ENCODE data around the gene ACAD11.
A peak's percentile ranks its signal among the peaks of the same experiment; 100 is the strongest.
"Not testable (repeated sequence)": the region's sequence is repeated elsewhere in the genome, so short reads cannot be mapped to it uniquely, and the experiment has no call there.

ACAD11 gene

GRCh38 chr3:132652640-132653270, 6.9 kb downstream of the ACAD11 start:
- H3K4me3 ChIP-seq (ENCODE audit: low read depth, low read length): no peak overlapping the region
- no peak for DNase-seq (ENCODE audit: low read depth)
- TF ChIP-seq CTCF (IDR thresholded peaks at IDR 0.05; ENCODE audit: control insufficient read depth, extremely low read depth, insufficient read depth): no peak

GRCh38 chr3:132650153-132650552, 9.5 kb downstream of the ACAD11 start:
- no peak for DNase-seq (ENCODE audit: low read depth)
- TF ChIP-seq CTCF (IDR thresholded peaks at IDR 0.05; ENCODE audit: control insufficient read depth, extremely low read depth, insufficient read depth): no peak
- H3K4me3 ChIP-seq (ENCODE audit: low read depth, low read length): no peak overlapping the region

GRCh38 chr3:132645058-132645457, 14.6 kb downstream of the ACAD11 start:
- DNase-seq (ENCODE audit: low read depth): no peak
- H3K4me3 ChIP-seq (ENCODE audit: low read depth, low read length): no peak overlapping the region
- TF ChIP-seq CTCF (IDR thresholded peaks at IDR 0.05; ENCODE audit: control insufficient read depth, extremely low read depth, insufficient read depth): no peak

- no peak for DNase-seq (ENCODE audit: low read depth)
- H3K4me3 ChIP-seq (ENCODE audit: low read depth, low read length): no peak overlapping the region
- TF ChIP-seq CTCF (IDR thresholded peaks at IDR 0.05; ENCODE audit: control insufficient read depth, extremely low read depth, insufficient read depth): no peak
These were observed 16.2 kb downstream of the ACAD11 start for GRCh38 chr3:132643366-132643765.

- DNase-seq (ENCODE audit: low read depth): no peak
- no peak overlapping the region for H3K4me3 ChIP-seq (ENCODE audit: low read depth, low read length)
- TF ChIP-seq CTCF (IDR thresholded peaks at IDR 0.05; ENCODE audit: control insufficient read depth, extremely low read depth, insufficient read depth): no peak
These were observed 17.1 kb downstream of the ACAD11 start for GRCh38 chr3:132642539-132642847.

- peak; percentile 57 for TF ChIP-seq CTCF (IDR thresholded peaks at IDR 0.05; ENCODE audit: control insufficient read depth, extremely low read depth, insufficient read depth)
- no peak for DNase-seq (ENCODE audit: low read depth)
- H3K4me3 ChIP-seq (ENCODE audit: low read depth, low read length): no peak overlapping the region
These were observed 17.6 kb downstream of the ACAD11 start for GRCh38 chr3:132641837-132642538.

- H3K4me3 ChIP-seq (ENCODE audit: low read depth, low read length); DNase-seq (ENCODE audit: low read depth): not testable (repeated sequence)
These were observed 18.2 kb downstream of the ACAD11 start for GRCh38 chr3:132641427-132641826.
